ENCODE results near the gene HADH.
"Not testable (repeated sequence)": the region's sequence is repeated elsewhere in the genome, so short reads cannot be mapped to it uniquely, and the experiment has no call there.

The HADH gene

GRCh38 chr4:108029731-108030130, 40.0 kb downstream of the HADH start:
- DNase-seq (ENCODE audit: low read depth in 4 of 4, low spot score in 1 of 4): no peak

GRCh38 chr4:108030332-108030731, 40.6 kb downstream of the HADH start:
- DNase-seq (ENCODE audit: low read depth in 4 of 4, low spot score in 1 of 4): peak in 3 of 4 experiments; percentile 26 to 59 (median 51)

GRCh38 chr4:108031427-108032083, 41.9 kb downstream of the HADH start:
- peak in 1 of 4 experiments; percentile 55 for DNase-seq (ENCODE audit: low read depth in 4 of 4, low spot score in 1 of 4)

- DNase-seq (ENCODE audit: low read depth in 4 of 4, low spot score in 1 of 4): no peak
Observed at GRCh38 chr4:108033348-108033747, 43.7 kb downstream of the HADH start.

- no peak for DNase-seq (ENCODE audit: low read depth in 4 of 4, low spot score in 1 of 4)
Observed at GRCh38 chr4:108034565-108034964, 44.9 kb downstream of the HADH start.

- DNase-seq (ENCODE audit: low read depth in 4 of 4, low spot score in 1 of 4): no peak
Observed at GRCh38 chr4:108035691-108036090, 46.0 kb downstream of the HADH start.

- peak in 2 of 4 experiments; percentile 44 to 46 for DNase-seq (ENCODE audit: low read depth in 4 of 4, low spot score in 1 of 4)
Observed at GRCh38 chr4:108036213-108036612, 46.5 kb downstream of the HADH start.

GRCh38 chr4:108037884-108038283, 48.2 kb downstream of the HADH start:
- DNase-seq (ENCODE audit: low read depth in 4 of 4, low spot score in 1 of 4): no peak

- DNase-seq (ENCODE audit: low read depth in 4 of 4, low spot score in 1 of 4): no peak
Observed at GRCh38 chr4:108042927-108043326, 53.2 kb downstream of the HADH start.

GRCh38 chr4:108043526-108043925, 53.8 kb downstream of the HADH start:
- no peak for DNase-seq (ENCODE audit: low read depth in 4 of 4, low spot score in 1 of 4)

- DNase-seq (ENCODE audit: low read depth in 4 of 4, low spot score in 1 of 4): no peak
Observed at GRCh38 chr4:108044951-108045686, 55.4 kb downstream of the HADH start.

- no peak for DNase-seq (ENCODE audit: low read depth in 4 of 4, low spot score in 1 of 4)
Observed at GRCh38 chr4:108045687-108046024, 56.0 kb downstream of the HADH start.

- no peak for DNase-seq (ENCODE audit: low read depth in 4 of 4, low spot score in 1 of 4)
Observed at GRCh38 chr4:108047199-108047598, 57.5 kb downstream of the HADH start.

GRCh38 chr4:108048157-108048556, 58.5 kb downstream of the HADH start:
- no peak for DNase-seq (ENCODE audit: low read depth in 4 of 4, low spot score in 1 of 4)

GRCh38 chr4:108048997-108049396, 59.3 kb downstream of the HADH start:
- no peak for DNase-seq (ENCODE audit: low read depth in 4 of 4, low spot score in 1 of 4)

GRCh38 chr4:108049406-108049805, 59.7 kb downstream of the HADH start:
- DNase-seq (ENCODE audit: low read depth in 4 of 4, low spot score in 1 of 4): no peak

- not testable (repeated sequence) for DNase-seq (ENCODE audit: low read depth in 4 of 4, low spot score in 1 of 4)
Observed at GRCh38 chr4:108050166-108051111, 60.8 kb downstream of the HADH start.

- DNase-seq (ENCODE audit: low read depth in 4 of 4, low spot score in 1 of 4): no peak
Observed at GRCh38 chr4:108051343-108051742, 61.7 kb downstream of the HADH start.

- DNase-seq (ENCODE audit: low read depth in 4 of 4, low spot score in 1 of 4): no peak
Observed at GRCh38 chr4:108052558-108053120, 63.0 kb downstream of the HADH start.

GRCh38 chr4:108053251-108053711, 63.6 kb downstream of the HADH start:
- DNase-seq (ENCODE audit: low read depth in 4 of 4, low spot score in 1 of 4): no peak

GRCh38 chr4:108054025-108054638, 64.4 kb downstream of the HADH start:
- DNase-seq (ENCODE audit: low read depth in 4 of 4, low spot score in 1 of 4): no peak
